HG02798 (cell line): ENCODE results near the gene CDC42BPB.

Experiments
- ATAC-seq: cut with Tn5 transposase; IDR thresholded peaks from one replicate; pipeline ENCODE4 v1.9.1; 2021; ENCODE audit warnings: mild to moderate bottlenecking; ENCODE audit not compliant: unreplicated experiment, poor library complexity

Gene CDC42BPB

DNA sequence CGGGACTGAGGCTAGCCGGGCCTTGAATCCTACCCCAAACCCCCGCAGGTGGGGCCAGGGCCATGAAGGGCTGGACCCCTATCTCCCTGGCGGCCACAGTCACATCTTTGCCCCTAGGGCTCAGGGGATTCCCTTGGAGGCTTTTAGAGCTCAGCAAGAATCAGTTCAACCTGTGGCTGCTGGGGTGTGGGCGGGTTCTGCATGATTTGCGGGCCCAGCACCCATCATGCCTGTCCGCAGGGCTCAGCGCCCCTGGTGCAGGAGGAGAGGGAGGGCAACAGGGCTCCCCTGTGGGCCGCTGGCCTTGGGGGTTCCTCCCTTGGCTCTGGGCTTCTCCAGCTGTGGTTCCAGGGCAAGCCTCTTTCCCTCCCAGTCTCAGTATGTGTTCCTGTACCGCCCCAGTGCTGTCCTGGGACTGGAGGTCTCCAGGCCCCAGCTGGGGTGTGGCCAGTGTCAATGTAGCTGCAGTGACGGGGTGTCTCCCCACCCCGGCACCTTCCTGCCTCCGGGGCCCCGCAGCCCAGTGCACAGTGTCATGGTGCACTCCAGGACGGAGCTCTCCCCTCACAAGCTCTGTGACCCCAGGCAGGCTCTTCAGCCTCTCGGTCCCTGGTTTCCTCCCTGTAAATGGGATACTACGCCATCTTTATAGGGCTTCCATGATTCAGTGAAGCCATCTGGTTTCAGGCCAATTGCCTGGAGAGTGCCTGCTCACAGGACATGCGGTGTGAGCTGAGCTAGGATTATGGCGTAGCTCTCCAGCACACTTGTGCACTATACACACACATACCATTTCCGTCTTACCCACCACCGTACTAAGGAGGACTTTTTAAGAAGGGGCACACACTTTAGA is 16.8 kb upstream of the CDC42BPB start:
- ATAC-seq = no peak

- no peak for ATAC-seq
Observed at GRCh38 chr14:103073367-103073875, 16.1 kb upstream of the CDC42BPB start.

DNA sequence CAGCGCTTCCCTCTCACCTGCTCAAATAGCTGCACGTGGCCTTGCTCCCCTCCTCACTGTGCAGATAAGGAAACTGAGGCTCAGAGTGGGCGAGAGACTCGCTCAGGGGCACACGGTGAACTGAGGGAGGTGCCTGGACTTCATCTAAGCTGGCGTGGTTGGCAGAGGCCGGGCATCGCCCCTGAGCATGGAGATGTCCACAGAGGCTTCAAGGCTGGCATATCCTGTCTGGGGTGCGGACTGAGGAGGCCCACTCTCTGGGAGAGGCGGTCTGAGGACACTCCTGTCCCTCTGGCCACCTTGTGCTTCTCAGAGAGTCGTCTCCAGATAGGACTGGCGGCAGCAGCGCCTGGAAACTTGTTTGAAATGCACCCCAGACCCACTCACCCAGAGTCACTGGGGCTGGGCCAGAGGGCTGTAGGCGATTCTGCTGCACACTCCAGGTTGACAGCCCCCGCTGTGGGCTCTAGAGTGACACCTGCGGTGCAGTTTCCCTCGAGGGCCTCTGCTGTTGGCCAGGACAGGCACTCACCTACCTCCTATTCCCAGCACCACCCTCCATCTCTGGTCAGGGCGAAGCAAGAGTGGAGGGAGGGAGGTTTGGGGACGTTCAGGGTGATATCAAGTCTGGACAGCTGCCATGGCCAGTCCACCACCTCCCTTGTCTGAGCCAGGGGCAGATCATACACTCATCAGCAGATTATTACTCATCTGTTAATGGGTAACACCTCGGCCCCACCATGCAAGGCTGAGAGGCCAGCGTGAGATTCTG is 15.4 kb upstream of the CDC42BPB start:
- ATAC-seq = no peak

DNA sequence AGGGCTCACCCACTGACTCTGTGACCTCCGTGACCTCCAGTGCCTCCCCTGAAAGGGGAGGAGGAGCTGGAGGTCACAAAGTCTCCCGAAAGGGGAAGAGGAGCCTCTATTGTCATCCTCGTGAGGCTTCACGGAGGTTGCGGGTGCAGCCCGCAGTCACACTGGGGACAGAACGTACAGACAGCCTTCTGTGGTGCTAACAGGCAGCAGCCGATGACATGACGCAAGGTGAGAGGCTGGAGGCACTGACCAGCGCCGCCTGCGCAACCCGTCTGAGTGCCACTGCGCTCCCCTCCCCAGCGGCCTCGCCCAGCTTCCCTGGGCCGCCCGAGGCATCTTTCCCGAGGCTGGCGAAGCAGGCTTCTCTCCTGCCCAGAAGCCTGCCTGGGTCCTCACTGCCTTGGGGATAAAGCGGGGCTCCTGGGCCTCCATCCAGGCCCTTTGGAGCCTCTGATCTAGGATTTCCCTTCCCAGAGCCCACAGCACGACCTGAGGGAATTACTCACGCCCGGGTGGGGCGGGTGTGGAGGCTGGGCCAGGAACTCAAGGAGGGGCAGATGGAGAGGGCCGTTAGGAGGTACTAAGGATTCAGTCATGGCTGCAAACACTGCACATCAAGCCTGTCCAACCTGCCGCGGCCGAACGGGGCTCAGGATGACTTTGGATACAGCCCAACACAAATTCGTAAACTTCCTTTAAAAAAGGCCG is 14.3 kb upstream of the CDC42BPB start:
- ATAC-seq = no peak

GRCh38 chr14:103070971-103071542 is 13.7 kb upstream of the CDC42BPB start:
- ATAC-seq = no peak

- no peak for ATAC-seq
Observed at GRCh38 chr14:103070263-103070885, 13.0 kb upstream of the CDC42BPB start.

GRCh38 chr14:103068351-103069073 is 11.2 kb upstream of the CDC42BPB start:
- ATAC-seq = no peak

DNA sequence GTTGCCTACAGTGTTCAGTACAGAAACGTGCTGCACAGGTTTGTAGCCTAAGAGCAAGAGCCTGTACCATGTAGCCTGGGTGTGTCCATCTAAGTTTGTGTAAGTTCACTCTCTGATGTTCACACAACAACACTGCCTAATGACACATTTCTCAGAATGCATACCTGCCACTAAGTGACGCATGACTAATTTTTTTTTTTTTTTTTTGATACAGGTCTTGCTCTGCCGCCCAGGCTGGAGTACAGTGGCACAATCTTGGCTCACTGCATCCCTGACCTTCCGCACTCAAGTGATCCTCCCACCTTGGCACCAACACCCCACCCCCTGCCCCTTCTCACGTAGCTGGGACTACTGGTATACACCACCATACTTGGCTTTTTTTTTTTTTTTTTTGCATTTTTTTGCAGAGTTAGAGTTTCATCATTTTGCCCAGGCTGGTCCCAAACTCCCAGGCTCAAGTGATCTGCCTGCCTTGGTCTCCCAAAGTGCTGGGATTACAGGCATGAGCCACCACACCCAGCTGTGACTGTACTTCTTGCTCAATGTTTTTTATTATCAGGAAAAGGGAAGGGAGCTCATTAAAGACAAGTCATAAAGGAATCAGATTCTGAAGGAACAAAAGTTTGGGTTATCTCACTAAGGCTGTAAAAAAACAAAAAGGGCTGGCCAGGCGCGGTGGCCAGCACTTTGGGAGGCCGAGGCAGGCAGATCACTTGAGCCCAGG is 10.0 kb upstream of the CDC42BPB start:
- ATAC-seq = no peak

DNA sequence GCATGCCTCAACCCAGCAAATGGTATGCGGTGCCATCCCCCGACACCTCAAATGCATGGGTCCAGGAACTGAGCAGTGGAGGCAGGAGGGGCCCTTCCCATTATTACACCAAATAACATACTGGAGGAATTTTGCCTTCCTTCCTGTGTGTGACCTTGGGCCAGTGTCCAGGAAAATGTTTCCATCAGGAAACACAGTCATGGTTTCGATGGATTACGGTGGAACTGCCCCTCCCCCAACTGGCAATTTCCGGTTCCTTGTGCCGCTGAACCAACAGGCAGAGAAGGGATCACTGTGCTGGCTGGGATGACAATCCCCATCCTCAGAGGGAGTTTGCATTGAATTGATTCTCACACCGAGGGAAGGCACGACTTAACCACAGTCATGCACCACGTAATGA is 9.1 kb upstream of the CDC42BPB start:
- no peak for ATAC-seq

DNA sequence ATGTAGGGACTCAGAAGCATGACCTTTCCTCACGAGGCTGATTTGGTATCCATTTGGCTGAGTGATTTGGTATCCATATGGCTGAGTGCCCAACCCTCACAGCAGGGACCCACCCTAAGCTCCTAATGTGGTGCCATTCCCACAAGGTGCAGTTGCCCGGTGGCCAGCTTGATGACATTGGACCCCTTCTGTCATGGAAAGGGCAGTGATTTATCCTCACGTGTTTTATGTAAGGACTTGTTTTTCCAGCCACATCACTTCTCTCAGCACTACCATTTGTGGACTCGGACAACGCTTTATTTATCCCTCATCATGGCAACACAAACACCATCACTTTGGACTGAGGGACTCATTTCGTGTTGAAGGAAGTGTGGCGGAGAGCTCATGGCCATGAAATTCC is 8.5 kb upstream of the CDC42BPB start:
- ATAC-seq = no peak

DNA sequence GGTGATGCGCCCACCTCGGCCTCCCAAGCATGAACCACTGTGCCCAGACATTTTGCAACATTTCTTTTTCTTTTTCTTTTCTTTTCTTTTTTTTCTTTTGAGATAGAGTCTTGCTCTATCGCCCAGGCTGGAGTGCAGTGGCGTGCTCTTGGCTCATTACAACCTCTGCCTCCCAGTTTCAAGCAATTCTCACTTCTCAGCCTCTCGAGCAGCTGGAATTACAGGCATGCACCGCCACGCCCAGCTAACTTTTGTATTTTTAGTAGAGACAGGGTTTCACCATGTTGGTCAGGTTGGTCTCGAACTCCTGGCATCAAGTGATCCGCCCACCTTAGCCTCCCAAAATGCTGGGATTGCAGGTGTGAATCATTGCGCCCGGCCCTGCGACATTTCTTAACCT is 7.6 kb upstream of the CDC42BPB start:
- ATAC-seq = no peak

- ATAC-seq = no peak
Observed at GRCh38 chr14:103064436-103064835, 7.1 kb upstream of the CDC42BPB start.

DNA sequence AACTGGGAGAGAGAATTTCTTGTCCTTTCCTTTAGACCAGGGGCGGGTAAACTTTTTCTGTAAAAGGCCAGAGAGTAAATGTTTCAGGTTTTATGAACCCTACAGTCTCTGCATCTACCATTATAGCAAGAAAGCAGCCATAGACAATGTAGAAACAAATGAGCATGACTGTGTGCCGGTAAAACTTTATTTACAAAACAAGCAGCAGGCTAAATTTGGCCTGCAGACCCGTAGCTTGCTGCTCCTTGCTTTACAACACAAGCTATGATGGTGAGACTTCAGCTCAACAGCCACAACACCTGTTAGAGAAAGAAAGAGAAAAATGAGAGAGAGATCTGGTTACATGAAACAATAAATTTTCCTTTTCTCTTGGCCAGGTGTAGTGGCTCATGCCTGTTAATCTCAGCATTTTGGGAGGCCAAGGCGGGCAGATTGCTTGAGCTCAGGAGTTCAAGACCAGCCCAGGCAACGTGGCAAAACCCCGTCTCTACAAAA is 4.2 kb upstream of the CDC42BPB start:
- no peak for ATAC-seq

DNA sequence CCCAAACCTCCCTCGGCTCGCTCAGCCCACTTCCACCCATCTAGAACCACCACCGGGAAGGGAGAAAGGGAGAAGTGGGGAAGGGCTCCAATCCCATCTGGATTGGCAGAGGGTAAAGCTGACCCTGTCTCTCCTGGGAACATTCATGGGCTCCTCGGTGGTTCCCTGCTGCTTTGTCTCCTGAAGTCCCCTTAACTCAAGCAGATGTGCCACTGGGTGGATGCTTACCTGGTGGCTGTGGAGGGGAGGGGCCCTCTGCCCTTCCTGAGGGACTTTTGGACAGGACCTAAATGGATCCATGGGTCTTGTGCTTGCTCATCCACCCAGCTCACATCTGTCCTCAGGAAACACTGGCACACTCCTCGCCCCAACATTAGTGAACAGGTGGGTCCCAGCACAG is 2.2 kb upstream of the CDC42BPB start:
- ATAC-seq = no peak

DNA sequence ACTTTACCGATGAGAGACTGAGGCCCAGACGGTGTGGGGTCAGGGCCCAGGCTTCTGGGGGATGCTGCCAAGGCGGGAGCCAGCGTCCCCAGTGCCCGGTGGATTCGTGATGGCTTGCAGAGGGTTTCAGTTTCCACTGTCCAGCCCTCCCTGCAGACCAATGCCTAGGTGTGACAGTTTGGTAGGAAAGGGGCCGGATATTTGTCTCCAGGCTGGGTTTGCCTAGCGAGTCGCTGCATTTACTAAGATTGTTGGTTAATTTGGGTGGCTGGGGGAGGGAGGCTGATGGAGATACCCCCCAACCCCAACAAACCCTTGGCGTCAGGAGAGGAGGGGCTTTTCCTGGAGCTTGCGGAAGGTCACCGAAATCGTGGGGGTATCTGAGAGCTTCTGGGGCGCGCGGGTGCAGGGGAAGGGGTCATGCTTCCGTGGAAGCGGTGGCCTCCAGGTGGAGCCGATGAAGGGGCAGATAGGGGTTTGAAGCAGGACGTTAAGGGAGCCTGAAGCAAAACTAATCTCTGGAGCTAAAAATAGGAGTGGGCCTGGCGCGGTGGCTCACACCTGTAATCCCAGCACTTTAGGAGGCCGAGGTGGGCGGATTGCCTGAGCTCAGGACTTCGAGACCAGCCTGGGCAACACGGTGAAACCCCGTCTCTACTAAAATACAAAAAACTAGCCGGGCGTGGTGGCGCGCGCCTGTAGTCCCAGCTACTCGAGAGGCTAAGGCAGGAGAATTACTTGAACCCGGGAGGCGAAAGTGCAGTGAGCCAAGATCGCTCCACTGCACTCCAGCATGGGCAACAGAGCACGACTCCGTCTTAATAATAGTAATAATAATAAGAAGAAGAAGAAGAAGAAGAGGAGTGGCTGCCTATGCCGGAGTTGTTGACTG is 1.1 kb upstream of the CDC42BPB start:
- no peak for ATAC-seq

DNA sequence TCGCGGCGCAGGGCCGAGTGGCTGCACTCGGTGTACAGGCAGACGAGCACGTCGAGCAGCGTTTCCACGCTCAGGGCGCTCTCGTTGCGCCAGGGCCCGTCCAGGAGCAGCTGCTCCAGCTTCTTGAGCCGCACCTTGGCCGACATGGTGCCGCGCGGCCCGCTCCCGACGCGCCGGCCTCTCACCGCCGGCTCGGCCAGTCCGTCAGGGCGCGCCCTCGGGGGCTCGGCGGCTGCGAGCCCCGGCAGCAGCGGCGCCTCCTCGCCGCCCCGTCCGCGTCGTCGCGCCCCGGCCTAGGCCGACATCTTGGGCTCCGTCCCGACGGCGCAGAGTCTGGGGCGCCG is 349 bp downstream of the CDC42BPB start:
- ATAC-seq = no peak

GRCh38 chr14:103056322-103057027 is 874 bp downstream of the CDC42BPB start:
- no peak for ATAC-seq
